Measurements from ENCODE around the gene PIGBOS1.

- TF ChIP-seq NFIC (IDR thresholded peaks at IDR 0.05; ENCODE audit: borderline replicate concordance) (no peak), POLR2AphosphoS5 (IDR thresholded peaks at IDR 0.05; ENCODE audit: low read depth, low read length) (no peak), RAD21 (IDR thresholded peaks at IDR 0.05; ENCODE audit: low read length) (no peak), RFX5 (IDR thresholded peaks at IDR 0.05; ENCODE audit: low read length) (no peak), GATA2 (CRISPR knock-in tag; IDR thresholded peaks at IDR 0.05) (no peak), EP300 (IDR thresholded peaks at IDR 0.05; ENCODE audit: borderline replicate concordance in 1 of 2, low read depth in 1 of 2, low read length in 1 of 2) (no peak), SMC3 (IDR thresholded peaks at IDR 0.05; ENCODE audit: low read depth, low read length) (no peak), TAF1 (IDR thresholded peaks at IDR 0.05; ENCODE audit: borderline replicate concordance, low read depth, low read length) (no peak), ELF1 (IDR thresholded peaks at IDR 0.05) (no peak), USF2 (IDR thresholded peaks at IDR 0.05; ENCODE audit: borderline replicate concordance, low read depth, low read length) (no peak), IRF3 (IDR thresholded peaks at IDR 0.05; ENCODE audit: low read depth, low read length) (no peak)
- TF ChIP-seq, protein P1, sequence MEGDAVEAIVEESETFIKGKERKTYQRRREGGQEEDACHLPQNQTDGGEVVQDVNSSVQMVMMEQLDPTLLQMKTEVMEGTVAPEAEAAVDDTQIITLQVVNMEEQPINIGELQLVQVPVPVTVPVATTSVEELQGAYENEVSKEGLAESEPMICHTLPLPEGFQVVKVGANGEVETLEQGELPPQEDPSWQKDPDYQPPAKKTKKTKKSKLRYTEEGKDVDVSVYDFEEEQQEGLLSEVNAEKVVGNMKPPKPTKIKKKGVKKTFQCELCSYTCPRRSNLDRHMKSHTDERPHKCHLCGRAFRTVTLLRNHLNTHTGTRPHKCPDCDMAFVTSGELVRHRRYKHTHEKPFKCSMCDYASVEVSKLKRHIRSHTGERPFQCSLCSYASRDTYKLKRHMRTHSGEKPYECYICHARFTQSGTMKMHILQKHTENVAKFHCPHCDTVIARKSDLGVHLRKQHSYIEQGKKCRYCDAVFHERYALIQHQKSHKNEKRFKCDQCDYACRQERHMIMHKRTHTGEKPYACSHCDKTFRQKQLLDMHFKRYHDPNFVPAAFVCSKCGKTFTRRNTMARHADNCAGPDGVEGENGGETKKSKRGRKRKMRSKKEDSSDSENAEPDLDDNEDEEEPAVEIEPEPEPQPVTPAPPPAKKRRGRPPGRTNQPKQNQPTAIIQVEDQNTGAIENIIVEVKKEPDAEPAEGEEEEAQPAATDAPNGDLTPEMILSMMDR (IDR thresholded peaks at IDR 0.05): no peak
- TF ChIP-seq, protein P2, sequence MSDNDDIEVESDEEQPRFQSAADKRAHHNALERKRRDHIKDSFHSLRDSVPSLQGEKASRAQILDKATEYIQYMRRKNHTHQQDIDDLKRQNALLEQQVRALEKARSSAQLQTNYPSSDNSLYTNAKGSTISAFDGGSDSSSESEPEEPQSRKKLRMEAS (IDR thresholded peaks at IDR 0.05; ENCODE audit: low read depth): no peak
Measured at GRCh38 chr15:55344206-55344605, 25.3 kb upstream of the PIGBOS1 start.
